HT1080 (cell line): ENCODE data around the gene CAD. TPM values are rescaled to one million over a fixed set of nuclear protein-coding genes. Genes with fewer than 3 reads are reported as not detected.
"Not testable (repeated sequence)": the region's sequence is repeated elsewhere in the genome, so short reads cannot be mapped to it uniquely, and the experiment has no call there.

Experiments
- DNase-seq: peaks from one replicate; pipeline ENCODE4 v3.0.0-alpha.2; 2015; ENCODE audit warnings: low read depth
- polyA plus RNA-seq, 2 experiments: library from polyadenylated mRNA; depleted of rRNA; stranded (reverse); fragments of >200 nt; gene quantifications; 2 replicates each; pipeline ENCODE4 v1.2.3, GENCODE V29; 2015
- total RNA-seq: library from RNA; depleted of rRNA; stranded (reverse); fragments of >200 nt; shearing (Covaris generic); gene quantifications from 2 replicates; pipeline ENCODE4 v1.2.3, GENCODE V29; 2014; rRNA removed

Gene CAD
- 52.9 and 54.0 TPM in 2 replicates for total RNA-seq
- polyA plus RNA-seq (2015; cell fraction: cytosol; rRNA removed): 16.4 and 19.3 TPM in 2 replicates
- 117 and 119 TPM in 2 replicates for polyA plus RNA-seq (2015; cell fraction: nucleus; rRNA removed)

DNA sequence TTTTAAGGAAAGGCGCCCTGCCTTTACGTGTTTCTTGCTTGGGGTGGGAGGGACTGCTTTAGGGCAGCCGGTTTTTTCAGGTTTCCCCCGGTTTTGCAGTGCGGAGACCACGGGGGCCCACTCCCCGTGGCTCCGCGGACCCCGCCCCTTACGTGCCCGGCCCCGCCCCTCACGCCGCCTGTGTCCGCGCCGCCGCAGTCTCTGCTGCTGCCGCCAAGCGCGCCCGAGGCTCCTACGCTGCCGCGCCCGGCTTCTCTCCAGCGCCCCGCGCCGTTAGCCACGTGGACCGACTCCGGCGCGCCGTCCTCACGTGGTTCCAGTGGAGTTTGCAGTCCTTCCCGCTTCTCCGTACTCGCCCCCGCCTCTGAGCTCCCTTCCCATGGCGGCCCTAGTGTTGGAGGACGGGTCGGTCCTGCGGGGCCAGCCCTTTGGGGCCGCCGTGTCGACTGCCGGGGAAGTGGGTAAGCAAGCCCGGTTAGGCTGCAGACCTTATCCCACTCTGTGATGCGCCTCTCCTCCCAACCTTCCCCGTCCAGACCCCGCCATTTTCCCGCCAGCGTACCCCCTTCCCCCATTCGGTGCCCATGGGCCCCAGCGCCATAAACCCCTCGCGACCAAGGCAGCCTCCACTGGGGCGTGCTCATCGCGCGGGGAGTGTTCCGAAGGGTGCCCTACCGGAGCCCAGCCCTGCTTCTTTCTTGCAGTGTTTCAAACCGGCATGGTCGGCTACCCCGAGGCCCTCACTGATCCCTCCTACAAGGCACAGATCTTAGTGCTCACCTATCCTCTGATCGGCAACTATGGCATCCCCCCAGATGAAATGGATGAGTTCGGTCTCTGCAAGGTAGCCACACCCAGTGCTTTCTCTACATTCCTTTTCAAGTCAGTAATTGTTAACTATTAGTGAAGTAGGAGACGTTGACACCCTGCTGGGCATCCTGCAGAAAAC lies at the start of gene CAD:
Gene CAD (plus strand): TSS at position 197 of the 949 bp plus-strand sequence. CDS start 183 bp downstream, at position 380.
- DNase-seq: peak; percentile 81

DNA sequence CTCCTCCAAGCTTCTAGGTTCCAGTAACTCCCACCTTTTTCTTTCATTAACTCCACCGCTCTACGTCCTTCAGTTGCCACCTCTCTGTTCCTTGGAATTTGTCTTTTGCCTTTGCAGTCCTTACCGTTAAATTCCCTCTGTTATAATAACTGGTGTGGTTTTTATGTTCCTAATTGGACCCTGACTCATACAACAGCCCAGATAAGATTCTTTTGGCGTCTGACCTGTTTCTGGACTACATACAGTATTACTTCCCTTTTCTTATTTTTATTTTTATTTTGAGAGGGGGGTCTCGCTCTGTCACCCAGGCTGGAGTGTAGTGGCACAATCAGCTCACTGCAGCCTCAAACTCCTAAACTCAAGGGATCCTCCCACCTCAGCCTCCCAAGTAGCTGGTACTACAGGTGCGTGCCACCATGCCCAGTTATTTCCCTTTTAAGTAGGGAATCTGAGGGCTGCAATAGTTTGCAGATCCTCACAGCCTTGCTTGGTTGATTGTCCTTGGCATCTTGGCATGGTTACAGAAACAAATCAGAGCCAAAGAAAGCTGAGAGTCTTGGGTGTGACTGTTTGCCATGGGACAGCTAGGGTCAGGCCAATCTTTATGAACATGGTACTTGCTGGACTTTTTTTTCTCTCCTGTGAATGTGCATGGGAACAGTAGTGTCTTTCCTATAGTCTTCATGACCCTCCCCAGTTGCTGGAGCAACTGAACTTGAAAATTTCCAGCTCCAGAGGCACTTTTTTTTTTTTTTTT lies 46.4 kb upstream of the CAD start:
- DNase-seq: no peak

DNA sequence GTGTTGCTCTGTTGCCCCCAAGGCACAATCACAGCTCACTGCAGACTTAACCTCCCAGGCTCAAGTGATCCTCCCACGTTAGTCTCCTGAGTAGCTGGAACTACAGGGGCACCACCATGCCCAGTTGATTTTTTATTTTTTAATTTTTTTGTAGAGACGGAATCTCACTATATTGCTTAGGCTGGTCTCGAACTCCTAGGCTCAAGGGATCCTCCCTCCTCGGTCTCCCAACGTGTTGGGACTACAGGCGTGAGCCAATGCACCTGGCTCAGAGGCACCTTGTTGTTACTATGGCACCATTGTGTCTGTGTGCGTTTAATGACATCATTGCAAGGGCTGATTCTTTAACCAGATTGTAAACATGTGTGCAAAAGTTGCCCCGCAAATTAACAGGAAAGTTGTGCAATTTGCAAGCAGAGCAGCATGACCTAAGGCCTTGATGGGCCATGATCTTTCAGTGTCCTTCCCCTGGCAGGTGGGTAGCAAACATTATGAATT lies 45.8 kb upstream of the CAD start:
- DNase-seq: no peak

DNA sequence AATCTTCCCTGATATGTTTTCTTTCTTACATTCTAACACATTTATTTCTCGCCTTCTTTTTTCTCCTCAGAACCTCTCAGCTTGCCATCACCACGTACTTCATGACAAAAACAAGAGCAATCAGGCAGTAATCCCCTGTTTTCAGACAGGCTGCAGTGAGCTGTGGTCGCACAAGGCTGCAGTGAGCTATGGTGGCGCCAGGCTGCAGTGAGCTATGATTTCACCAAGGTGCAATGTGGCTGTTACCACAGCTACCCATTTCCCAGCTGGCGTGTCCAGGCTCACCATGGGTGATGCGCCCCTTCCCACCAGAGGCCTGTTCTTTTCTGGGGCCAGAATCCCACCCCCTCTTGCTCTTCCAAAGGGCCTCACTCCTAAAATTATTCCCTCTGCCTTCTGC lies 42.5 kb upstream of the CAD start:
- DNase-seq: peak; percentile 10

DNA sequence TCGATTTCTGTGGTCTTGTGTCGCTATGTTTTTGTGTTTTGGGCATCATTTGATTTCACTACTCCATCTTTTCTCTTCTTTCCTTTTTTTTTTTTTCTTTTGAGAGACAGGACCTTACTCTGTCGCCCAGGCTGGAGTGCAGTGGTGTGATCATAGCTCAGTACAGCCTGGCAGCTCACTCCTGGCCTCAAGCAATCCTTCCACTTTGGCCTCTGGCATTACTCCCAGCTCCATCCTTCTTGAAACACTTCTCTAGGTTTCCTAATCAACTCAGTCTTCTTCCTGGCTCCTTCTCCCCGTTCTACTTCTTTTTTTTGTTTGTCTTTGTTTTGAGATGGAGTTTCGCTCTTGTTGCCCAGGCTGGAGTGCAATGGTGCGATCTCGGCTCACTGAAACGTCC lies 41.8 kb upstream of the CAD start:
- no peak for DNase-seq

DNA sequence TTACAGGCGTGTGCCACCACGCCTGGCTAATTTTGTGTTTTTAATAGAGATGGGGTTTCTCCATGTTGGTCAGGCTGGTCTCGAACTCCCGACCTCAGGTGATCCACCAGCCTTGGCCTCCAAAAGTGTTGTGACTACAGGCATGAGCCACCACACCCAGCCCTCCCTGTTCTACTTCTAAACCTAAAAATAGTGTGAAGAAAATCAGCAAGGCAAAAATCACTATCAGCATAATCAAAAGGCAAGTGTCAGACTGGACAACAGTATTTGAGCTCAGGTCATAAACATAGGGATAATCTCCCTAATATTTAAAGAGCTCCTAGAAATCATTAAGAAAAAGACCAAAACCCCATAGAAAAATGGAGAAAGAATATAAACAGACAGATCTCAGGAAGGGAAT lies 41.4 kb upstream of the CAD start:
- DNase-seq: not testable (repeated sequence)

DNA sequence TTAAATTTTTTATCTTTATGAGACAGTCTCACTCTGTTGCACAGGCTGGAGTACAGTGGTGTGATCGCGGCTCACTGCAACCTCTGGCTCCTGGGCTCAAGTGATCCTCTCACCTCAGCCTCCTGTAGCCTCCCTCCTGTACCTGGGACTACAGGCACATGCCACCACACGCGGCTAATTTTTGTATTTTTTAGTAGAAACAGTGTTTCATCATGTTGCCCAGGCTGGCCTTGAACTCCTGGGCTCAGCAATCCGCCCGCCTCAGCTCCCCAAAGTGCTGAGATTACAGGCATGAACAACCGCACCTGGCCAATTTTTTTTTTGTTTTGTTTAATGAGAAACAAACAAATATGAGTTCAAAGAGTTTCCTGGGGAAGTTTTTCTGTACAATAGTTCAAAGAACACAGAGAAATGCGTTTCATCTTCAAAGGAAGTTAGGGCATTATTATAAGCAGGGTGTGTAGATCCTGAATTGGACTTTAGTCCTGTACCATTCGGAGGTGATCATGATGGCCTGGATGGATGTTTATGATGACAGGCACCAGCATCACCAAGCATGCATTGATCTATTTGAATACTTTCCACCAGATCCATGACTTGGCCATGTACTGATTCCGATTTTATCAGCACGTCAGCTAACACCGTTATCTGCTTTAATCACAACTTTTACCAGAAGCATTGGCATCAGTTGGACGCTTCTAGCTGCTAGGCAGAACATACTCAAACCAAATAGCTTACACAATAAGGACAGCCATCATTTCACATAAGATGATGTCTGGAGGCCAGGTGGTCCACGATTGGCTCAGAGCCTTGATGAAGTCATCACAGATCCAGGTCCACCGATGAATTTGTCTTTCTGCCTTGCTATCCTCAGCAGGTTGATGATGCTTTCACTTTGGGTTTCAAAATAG lies 39.5 kb upstream of the CAD start:
- no peak for DNase-seq

DNA sequence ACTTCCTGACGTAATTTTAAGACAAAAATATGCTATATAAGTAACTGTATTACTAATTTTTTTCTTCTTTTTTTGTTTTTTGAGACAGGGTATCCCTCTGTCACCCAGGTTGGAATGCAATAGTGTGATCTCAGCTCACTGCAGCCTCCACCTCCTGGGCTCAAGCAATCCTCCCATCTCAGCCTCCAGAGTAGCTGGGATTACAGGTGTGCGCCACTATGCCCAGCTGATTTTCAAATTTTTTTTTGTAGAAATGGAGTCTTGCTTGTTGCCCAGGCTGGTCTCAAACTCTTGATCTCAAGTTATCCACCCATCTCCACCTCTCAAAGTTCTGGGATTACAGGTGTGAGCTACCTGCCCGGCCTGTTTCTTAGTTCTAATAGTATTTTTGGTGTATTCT lies 38.7 kb upstream of the CAD start:
- DNase-seq: no peak

DNA sequence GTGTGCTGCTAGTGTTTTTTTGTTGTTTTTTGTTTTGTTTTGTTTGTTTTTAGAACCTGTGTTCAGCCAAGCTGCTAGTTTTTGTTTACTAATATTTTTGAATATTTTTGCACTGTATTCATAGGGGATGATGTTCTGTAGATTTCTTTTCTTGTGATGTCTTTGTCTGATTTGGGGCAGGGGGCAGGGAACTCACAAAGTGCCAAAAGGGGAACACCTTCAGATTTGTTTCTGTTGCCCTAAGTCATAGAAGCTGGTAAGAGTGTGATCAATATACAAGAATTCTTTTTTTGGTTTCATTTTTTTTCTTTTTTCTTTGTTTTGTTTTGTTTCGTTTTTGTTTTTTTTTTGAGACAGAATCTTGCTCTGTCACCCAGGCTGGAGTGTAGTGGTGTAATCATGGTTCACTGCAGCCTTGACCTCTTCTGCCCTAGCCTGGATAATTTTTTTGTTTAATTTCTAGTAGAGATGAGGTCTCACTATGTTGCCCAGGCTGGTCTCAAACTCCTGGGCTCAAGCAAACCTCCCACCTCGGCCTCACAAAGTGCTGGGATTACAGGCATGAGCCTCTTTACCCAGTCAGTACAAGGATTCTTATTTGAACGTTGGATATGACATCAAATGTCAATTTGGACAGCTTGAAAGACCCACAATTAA lies 37.7 kb upstream of the CAD start:
- DNase-seq: no peak

DNA sequence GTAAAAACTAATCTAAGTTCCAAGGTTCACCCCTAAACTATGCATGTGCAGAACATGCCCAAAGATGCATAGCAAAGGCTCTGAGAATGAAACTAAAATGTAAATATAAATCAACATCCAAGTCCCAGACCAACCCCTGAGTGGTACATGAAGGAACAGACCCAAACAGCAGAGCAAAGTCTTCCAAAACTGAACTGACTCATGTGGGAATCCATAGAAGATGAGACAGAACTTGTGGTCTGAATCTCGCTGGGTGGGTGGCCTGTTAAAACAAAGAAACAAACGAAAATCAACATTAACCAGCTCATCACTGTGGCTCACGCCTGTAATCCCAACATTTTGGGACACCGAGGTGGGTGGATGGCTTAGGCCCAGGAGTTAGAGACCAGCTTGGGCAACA lies 34.8 kb upstream of the CAD start:
- DNase-seq: no peak

DNA sequence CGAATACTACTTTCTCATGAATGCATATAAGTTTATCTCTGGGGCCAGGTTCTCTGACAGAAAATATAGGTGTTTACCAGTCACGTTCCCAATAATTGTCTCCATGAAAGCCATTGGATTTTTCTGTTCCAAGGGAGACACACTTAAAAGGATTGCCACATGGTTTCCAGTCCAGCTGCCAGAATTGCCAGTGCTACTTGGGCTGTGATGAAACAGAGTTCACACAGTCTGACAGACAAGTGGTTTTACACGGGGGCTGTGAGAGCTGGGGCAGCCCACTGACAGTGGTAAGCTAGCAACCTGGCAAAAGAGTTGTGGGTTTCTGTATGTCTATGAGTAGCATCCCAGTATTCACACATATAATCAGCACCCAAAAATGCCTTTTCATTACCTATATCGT lies 33.1 kb upstream of the CAD start:
- no peak for DNase-seq

DNA sequence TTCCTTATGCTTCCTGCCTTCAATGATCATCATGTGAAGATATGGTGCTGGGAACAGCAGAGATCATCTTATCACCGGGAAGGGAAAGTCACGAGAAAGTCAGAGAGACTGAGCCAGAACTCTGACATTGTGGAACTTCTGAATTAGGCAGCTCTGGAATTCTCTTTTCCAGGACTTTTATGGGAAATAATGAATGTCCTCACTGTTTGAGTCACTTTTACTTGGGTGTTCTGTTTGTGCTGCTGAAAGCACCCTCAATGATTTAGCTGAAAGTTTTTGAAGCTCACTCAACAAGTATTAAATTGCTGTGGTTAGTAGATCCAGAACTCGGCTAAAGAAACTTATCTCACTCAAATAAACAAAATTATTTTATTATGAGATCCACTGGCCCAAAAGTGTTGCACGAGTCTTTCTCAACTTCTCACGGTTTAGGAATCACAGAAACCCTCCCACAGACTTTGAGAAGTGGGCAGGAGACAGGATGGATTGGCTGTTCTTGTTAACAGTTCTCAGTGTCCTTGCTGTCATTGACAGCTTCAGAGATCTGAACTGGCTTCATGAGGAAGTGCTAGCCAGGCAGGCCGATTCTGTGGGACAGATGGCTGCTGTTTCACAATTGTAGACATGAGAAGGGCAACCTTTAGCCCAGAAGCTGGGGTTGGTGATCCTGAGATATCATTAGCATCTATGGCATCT lies 31.7 kb upstream of the CAD start:
- no peak for DNase-seq

DNA sequence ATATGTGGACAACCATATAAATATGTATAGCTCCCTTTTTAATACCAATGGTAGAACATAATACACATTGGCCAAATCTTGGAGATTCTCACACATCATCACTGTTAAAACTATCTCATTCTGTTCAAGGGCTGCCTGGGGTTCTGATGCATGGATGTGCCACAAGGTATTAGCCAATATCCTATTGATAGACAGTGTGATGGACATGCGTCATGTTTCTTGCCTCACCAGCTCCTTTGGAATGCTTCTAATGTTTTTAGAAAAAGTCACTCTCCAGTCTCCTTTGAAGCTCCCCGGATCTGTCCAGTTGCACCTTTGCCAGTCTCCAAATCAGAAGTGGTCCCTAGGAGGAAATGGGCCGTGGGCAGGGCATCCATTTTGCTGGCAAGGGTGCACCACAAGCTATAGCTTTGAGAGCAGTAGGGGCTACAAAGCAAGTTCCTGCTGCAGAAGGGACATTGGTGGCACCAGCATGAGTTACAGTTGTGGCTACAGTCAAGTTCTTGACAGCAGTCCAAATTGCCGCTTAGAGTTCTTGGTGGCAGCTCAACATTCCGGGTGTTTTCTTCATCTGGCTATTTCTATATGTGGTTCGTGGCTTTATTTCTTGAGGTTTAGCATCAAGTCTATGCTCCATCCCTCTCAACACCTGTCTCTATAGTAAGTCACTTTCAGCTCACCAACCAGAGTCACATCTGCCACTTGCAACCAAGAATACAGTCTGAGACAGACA lies 30.4 kb upstream of the CAD start:
- DNase-seq: no peak

DNA sequence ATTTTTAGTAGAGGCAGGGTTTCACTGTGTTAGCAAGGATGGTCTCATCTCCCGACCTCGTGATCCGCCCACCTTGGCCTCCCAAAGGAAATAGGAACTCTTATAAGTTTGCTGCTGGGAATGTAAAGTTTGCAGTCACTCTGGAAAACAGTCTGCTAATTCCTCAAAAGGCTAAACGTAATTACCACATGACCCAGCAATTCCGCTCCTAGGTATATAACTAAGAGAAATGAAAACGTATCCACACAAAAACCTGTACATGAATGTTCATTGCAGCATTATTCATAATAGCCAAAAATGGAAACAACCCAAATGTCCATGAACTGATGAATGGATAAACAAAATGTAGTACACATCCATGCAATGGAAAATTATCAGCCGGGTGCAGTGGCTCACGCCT lies 27.2 kb upstream of the CAD start:
- no peak for DNase-seq

DNA sequence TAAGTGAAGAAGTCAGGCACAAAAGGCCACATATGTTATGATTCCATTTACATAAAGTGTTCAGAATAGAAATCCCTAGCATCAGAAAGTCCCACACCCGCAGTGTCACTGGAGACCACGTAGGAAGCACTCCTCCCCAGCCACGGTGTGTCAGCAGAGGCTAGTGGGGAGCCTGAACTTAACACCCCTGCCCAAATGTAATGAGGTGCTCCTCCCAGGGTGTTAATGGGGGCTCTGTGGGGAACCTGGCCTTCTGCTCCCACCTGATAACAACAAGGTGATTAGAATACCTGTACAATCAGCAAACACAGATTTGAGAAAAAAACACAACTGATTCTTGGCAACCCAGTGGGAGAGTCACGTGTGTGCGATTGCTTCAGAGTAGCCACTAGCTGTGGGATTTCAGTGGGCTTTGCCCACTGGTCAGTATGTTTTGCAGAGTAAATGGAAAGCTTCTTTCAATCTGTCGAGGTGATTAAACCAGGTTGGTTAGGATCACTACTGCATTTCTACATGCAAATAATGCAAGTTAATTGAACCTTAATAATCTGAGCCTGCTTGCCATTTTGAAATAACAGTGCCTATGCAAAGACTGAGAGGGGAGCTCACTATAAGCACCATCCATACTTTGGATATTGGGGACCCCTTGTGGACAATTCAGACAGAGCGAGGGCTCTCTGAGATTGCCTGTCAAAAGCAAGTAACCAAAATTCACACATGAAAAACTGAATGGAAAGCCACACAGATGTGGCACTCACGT lies 25.9 kb upstream of the CAD start:
- DNase-seq: peak; percentile 66

DNA sequence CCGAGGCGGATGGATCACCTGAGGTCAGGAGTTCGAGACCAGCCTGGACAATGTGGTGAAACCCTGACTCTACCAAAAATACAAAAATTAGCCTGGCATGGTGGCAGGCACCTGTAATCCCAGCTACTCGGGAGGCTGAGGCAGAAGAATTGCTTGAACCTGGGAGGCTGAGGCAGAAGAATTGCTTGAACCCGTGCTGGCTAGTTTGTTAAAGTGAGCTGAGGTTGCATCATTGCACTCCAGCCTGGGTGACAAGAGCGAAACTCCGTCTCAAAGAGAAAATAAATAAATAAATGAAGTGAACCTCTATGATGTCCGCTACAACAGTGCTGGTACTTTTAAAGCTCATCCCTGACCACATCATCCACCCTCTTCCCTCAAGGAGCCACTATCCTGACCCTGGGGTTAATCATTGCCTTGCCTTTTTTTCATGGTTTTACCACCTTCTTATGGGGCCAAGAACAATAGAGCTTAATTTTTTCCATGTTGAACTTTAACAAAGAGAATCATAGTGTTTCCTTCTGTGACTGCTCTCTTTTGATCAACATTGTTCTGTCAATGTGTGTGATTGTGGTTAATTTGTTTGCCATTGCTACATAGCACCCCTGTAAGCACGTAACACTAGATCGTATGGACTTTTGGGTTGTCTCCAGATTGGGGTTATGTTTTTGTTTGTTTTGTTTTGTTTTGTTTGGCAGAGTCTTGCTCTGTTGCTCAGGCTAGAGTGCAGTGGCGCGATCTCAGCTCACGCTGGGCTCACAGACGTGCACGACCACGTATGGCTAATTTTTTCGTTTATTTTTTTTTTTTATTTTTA lies 22.4 kb upstream of the CAD start:
- DNase-seq: no peak

DNA sequence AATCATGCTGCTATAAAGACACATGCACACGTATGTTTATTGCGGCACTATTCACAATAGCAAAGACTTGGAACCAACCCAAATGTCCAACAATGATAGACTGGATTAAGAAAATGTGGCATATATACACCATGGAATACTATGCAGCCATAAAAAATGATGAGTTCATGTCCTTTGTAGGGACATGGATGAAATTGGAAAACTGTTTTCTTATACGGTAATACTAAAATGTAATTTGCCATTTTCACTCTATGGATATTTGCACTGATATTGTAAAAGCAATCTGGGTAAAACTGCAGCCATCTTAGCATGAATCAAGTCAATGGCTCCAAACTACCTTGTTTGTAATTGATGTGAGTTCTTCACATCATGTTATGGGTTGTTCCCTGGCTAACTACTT lies 21.4 kb upstream of the CAD start:
- DNase-seq: not testable (repeated sequence)
